ENCODE data around the gene KLHL10.
A peak's percentile ranks its signal among the peaks of the same experiment; 100 is the strongest.
"Not testable (repeated sequence)": the region's sequence is repeated elsewhere in the genome, so short reads cannot be mapped to it uniquely, and the experiment has no call there.

KLHL10 gene

GRCh38 chr17:41873559-41874292 lies 36.1 kb downstream of the KLHL10 start:
- DNase-seq (ENCODE audit: low read depth), result no peak
- no peak for TF ChIP-seq CTCF (IDR thresholded peaks at IDR 0.05; ENCODE audit: low read depth, low read length, missing control alignments)
- H3K4me3 ChIP-seq (ENCODE audit: low read depth, low read length), result no peak overlapping the region

GRCh38 chr17:41874293-41874670 lies 36.7 kb downstream of the KLHL10 start:
- H3K4me3 ChIP-seq (ENCODE audit: low read depth, low read length); DNase-seq (ENCODE audit: low read depth): not testable (repeated sequence)

GRCh38 chr17:41880130-41880529 lies 42.5 kb downstream of the KLHL10 start:
- H3K4me3 ChIP-seq (ENCODE audit: low read depth, low read length), result no peak overlapping the region
- TF ChIP-seq CTCF (IDR thresholded peaks at IDR 0.05; ENCODE audit: low read depth, low read length, missing control alignments), result no peak
- DNase-seq (ENCODE audit: low read depth), result no peak

- DNase-seq (ENCODE audit: low read depth), result no peak
- no peak for TF ChIP-seq CTCF (IDR thresholded peaks at IDR 0.05; ENCODE audit: low read depth, low read length, missing control alignments)
- H3K4me3 ChIP-seq (ENCODE audit: low read depth, low read length), result no peak overlapping the region
These were observed 45.1 kb downstream of the KLHL10 start for GRCh38 chr17:41882756-41883155.

GRCh38 chr17:41885733-41886132 lies 48.1 kb downstream of the KLHL10 start:
- no peak overlapping the region for H3K4me3 ChIP-seq (ENCODE audit: low read depth, low read length)
- TF ChIP-seq CTCF (IDR thresholded peaks at IDR 0.05; ENCODE audit: low read depth, low read length, missing control alignments), result peak; percentile 19
- DNase-seq (ENCODE audit: low read depth), result no peak

- no peak overlapping the region for H3K4me3 ChIP-seq (ENCODE audit: low read depth, low read length)
- TF ChIP-seq CTCF (IDR thresholded peaks at IDR 0.05; ENCODE audit: low read depth, low read length, missing control alignments), result no peak
- DNase-seq (ENCODE audit: low read depth), result no peak
These were observed 50.8 kb downstream of the KLHL10 start for GRCh38 chr17:41888332-41888965.

- H3K4me3 ChIP-seq (ENCODE audit: low read depth, low read length), result no peak overlapping the region
- no peak for DNase-seq (ENCODE audit: low read depth)
- no peak for TF ChIP-seq CTCF (IDR thresholded peaks at IDR 0.05; ENCODE audit: low read depth, low read length, missing control alignments)
These were observed 53.8 kb downstream of the KLHL10 start for GRCh38 chr17:41891135-41892020.

All from GM12864 (cell line).